ENCODE data around the gene SRGAP3.

Gene SRGAP3

DNA sequence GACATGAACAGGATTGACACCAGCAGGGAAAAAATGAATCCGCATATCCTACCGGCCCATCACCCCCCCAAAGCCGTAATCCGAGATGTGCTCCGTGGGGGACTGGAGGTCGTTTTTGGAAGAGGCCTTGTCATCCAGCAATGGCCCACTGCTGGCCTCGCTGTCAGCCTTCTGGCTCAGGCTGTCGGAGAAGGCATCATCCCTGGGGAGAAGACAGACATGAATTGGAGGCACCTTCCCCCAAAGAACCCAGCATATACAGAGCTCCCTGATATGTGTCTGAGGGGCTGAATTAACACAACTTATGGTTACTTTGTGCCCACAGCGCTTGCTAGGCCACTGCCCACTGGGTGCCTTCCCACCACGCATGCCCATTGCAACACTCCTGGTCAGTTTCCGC, 256.6 kb downstream of the SRGAP3 start:
- TF ChIP-seq TOX (CRISPR knock-in tag; IDR thresholded peaks at IDR 0.05; ENCODE audit: borderline replicate concordance) (no peak), ZFP3 (CRISPR knock-in tag; IDR thresholded peaks at IDR 0.05) (no peak), PPARA (CRISPR knock-in tag; IDR thresholded peaks at IDR 0.05; ENCODE audit: borderline replicate concordance) (no peak), ARNTL (CRISPR knock-in tag; IDR thresholded peaks at IDR 0.05; ENCODE audit: borderline replicate concordance, low read depth) (no peak), ZNF8 (CRISPR knock-in tag; IDR thresholded peaks at IDR 0.05) (no peak), ZNF70 (CRISPR knock-in tag; IDR thresholded peaks at IDR 0.05) (no peak), ZFP30 (CRISPR knock-in tag; IDR thresholded peaks at IDR 0.05) (no peak), SNAI2 (CRISPR knock-in tag; IDR thresholded peaks at IDR 0.05) (no peak), OSR1 (CRISPR knock-in tag; IDR thresholded peaks at IDR 0.05) (no peak), ISL1 (CRISPR knock-in tag; IDR thresholded peaks at IDR 0.05) (no peak), ZNF565 (CRISPR knock-in tag; conservative IDR thresholded peaks at IDR 0.05; ENCODE audit: low read depth) (no peak), BACH2 (CRISPR knock-in tag; IDR thresholded peaks at IDR 0.05; ENCODE audit: borderline replicate concordance) (no peak)
- TF ChIP-seq, protein P1, sequence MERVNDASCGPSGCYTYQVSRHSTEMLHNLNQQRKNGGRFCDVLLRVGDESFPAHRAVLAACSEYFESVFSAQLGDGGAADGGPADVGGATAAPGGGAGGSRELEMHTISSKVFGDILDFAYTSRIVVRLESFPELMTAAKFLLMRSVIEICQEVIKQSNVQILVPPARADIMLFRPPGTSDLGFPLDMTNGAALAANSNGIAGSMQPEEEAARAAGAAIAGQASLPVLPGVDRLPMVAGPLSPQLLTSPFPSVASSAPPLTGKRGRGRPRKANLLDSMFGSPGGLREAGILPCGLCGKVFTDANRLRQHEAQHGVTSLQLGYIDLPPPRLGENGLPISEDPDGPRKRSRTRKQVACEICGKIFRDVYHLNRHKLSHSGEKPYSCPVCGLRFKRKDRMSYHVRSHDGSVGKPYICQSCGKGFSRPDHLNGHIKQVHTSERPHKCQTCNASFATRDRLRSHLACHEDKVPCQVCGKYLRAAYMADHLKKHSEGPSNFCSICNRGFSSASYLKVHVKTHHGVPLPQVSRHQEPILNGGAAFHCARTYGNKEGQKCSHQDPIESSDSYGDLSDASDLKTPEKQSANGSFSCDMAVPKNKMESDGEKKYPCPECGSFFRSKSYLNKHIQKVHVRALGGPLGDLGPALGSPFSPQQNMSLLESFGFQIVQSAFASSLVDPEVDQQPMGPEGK (CRISPR knock-in tag; IDR thresholded peaks at IDR 0.05; ENCODE audit: borderline replicate concordance) = no peak
- TF ChIP-seq, protein P2, sequence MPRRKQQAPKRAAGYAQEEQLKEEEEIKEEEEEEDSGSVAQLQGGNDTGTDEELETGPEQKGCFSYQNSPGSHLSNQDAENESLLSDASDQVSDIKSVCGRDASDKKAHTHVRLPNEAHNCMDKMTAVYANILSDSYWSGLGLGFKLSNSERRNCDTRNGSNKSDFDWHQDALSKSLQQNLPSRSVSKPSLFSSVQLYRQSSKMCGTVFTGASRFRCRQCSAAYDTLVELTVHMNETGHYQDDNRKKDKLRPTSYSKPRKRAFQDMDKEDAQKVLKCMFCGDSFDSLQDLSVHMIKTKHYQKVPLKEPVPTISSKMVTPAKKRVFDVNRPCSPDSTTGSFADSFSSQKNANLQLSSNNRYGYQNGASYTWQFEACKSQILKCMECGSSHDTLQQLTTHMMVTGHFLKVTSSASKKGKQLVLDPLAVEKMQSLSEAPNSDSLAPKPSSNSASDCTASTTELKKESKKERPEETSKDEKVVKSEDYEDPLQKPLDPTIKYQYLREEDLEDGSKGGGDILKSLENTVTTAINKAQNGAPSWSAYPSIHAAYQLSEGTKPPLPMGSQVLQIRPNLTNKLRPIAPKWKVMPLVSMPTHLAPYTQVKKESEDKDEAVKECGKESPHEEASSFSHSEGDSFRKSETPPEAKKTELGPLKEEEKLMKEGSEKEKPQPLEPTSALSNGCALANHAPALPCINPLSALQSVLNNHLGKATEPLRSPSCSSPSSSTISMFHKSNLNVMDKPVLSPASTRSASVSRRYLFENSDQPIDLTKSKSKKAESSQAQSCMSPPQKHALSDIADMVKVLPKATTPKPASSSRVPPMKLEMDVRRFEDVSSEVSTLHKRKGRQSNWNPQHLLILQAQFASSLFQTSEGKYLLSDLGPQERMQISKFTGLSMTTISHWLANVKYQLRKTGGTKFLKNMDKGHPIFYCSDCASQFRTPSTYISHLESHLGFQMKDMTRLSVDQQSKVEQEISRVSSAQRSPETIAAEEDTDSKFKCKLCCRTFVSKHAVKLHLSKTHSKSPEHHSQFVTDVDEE (CRISPR knock-in tag; IDR thresholded peaks at IDR 0.05) = no peak
- no peak for ATAC-seq

DNA sequence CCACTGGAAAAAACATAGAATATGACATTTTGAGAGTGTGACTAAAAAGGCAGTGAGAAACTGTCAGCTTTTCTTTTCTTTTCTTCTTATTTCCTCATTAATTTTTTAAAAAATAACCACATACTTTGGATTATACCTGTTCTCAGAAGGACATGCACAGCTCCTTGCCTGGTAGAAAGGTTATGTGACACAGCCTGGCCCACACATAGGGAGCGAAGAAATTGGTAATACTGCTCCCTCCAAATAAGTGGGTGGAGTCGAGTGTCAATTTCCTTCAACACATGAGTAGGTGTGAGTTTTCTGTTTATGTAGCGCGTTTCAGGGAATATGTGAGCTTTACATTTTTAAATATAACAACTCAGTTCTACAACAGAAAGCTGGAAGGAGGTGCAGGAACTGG, 257.2 kb downstream of the SRGAP3 start:
- TF ChIP-seq ISL1 (CRISPR knock-in tag; IDR thresholded peaks at IDR 0.05) (no peak), SNAI2 (CRISPR knock-in tag; IDR thresholded peaks at IDR 0.05) (no peak), ARNTL (CRISPR knock-in tag; IDR thresholded peaks at IDR 0.05; ENCODE audit: borderline replicate concordance, low read depth) (no peak), CSDC2 (CRISPR knock-in tag; IDR thresholded peaks at IDR 0.05) (no peak)
- TF ChIP-seq, protein P3, sequence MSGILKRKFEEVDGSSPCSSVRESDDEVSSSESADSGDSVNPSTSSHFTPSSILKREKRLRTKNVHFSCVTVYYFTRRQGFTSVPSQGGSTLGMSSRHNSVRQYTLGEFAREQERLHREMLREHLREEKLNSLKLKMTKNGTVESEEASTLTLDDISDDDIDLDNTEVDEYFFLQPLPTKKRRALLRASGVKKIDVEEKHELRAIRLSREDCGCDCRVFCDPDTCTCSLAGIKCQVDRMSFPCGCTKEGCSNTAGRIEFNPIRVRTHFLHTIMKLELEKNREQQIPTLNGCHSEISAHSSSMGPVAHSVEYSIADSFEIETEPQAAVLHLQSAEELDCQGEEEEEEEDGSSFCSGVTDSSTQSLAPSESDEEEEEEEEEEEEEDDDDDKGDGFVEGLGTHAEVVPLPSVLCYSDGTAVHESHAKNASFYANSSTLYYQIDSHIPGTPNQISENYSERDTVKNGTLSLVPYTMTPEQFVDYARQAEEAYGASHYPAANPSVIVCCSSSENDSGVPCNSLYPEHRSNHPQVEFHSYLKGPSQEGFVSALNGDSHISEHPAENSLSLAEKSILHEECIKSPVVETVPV (CRISPR knock-in tag; IDR thresholded peaks at IDR 0.05) = no peak
- no peak for ATAC-seq

DNA sequence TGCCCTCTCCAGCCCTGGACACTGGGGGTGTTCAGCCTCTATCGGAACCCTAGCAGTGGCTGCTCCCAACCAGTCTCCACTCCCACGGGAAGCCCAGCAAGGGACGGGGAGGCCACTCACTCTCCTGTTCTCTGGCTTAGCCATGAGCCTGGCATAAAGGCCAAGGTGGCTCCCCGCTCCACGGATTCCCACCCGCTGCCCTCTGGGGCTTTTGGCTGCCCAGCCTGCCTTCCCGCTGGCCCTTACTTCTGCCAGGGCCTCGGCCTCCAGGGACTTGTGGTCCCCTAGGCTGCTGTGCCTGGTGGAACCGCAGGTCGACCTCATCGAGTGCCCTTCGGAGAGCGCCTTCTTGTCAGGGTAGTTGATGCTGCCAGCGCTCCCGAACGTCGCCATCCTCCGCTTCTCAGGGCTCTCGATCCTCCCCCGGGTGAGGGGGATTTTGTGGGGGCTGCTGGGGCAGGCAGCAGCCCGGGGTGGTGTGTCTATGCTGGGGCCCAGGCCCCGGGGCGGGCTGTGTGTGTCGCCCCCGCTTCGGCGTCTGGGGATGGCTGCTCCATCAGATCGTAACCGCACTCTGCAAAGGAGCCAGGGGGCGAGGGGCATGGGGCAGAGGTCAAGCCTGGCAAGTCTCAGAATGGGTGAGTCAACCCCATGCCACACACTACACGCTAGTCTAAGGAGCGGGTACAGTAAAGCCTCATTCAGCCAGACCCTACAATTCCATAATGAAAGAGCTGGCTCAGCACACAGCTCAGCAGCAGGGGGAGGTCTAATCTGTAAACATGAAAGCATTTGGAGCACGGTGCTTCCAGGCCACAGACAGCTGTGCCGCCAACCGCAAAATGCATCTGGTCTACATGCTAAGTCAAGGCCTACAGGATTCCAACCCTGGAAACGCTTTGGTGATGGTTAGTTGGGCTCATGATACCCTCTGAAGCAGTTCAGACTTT, 258.9 kb downstream of the SRGAP3 start:
- no peak for ATAC-seq

More for the DNA sequence above, 258.9 kb downstream of the SRGAP3 start:
- no peak for TF ChIP-seq ARNTL (CRISPR knock-in tag; IDR thresholded peaks at IDR 0.05; ENCODE audit: borderline replicate concordance, low read depth)
- TF ChIP-seq, protein P2 (CRISPR knock-in tag; IDR thresholded peaks at IDR 0.05) = no peak
- TF ChIP-seq, protein P3 (CRISPR knock-in tag; IDR thresholded peaks at IDR 0.05) = no peak
- TF ChIP-seq ZC3H10 (CRISPR knock-in tag; IDR thresholded peaks at IDR 0.05) = no peak
- no peak for TF ChIP-seq BACH2 (CRISPR knock-in tag; IDR thresholded peaks at IDR 0.05; ENCODE audit: borderline replicate concordance)
- TF ChIP-seq CSDC2 (CRISPR knock-in tag; IDR thresholded peaks at IDR 0.05) = no peak
- no peak for TF ChIP-seq ZNF565 (CRISPR knock-in tag; conservative IDR thresholded peaks at IDR 0.05; ENCODE audit: low read depth)
- TF ChIP-seq OSR1 (CRISPR knock-in tag; IDR thresholded peaks at IDR 0.05) = no peak
- no peak for TF ChIP-seq GLIS3 (CRISPR knock-in tag; IDR thresholded peaks at IDR 0.05)
- TF ChIP-seq, protein P1 (CRISPR knock-in tag; IDR thresholded peaks at IDR 0.05; ENCODE audit: borderline replicate concordance) = no peak
- TF ChIP-seq TCF4 (CRISPR knock-in tag; IDR thresholded peaks at IDR 0.05; ENCODE audit: borderline replicate concordance) = no peak
- TF ChIP-seq, protein P4, sequence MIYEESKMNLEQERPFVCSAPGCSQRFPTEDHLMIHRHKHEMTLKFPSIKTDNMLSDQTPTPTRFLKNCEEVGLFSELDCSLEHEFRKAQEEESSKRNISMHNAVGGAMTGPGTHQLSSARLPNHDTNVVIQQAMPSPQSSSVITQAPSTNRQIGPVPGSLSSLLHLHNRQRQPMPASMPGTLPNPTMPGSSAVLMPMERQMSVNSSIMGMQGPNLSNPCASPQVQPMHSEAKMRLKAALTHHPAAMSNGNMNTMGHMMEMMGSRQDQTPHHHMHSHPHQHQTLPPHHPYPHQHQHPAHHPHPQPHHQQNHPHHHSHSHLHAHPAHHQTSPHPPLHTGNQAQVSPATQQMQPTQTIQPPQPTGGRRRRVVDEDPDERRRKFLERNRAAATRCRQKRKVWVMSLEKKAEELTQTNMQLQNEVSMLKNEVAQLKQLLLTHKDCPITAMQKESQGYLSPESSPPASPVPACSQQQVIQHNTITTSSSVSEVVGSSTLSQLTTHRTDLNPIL (CRISPR knock-in tag; IDR thresholded peaks at IDR 0.05; ENCODE audit: low read depth) = no peak
- no peak for TF ChIP-seq ZFP30 (CRISPR knock-in tag; IDR thresholded peaks at IDR 0.05)
- no peak for TF ChIP-seq ISL1 (CRISPR knock-in tag; IDR thresholded peaks at IDR 0.05)
